ENCODE measurements around the gene NOTCH4. TPM values are rescaled to one million over a fixed set of nuclear protein-coding genes. Genes with fewer than 3 reads are reported as not detected.

Gene NOTCH4
- total and polyA plus RNA-seq, 2 experiments from 2014 or later, result 0.65 to 1.2 TPM

DNA sequence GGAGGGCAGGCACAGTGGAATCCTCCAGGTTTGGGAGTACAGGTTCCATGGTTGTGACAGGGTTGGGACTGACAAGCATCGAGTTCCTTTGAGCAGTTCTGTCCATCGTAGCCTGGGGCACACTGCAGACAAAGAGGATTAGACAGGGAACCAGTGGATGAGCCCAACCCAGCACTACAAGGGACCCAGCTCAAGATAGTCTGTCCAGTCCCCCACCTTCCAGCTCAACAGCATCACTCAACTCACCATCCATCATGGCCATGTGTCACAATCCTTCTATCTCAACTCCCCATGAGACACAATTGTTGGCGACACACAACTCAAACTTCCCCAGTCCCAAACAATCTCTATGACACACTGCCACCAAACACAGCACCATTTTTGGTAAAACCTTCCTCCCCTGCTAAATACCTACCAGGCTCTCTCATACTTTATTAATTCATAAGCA lies 19.6 kb downstream of the NOTCH4 start:
- in situ Hi-C loops (cut with MboI), result no loop called here
- Histone ChIP-seq H3K27me3 (replicated peaks; ENCODE audit: insufficient read depth) (0 out of 2 replicates have a peak, but pooled peaks cover 3% of the 10 kb centered on the region), H3K9me2 (ENCODE audit: insufficient read depth) (no peaks in the 10 kb centered on the region), H3K4me1 (ENCODE audit: insufficient read depth) (no peaks in the 10 kb centered on the region), H3K27ac (no peak overlapping the region), H3K9ac (no peak overlapping the region), H3F3A (ENCODE audit: insufficient read depth) (no peaks in the 10 kb centered on the region), H4K20me1 (ENCODE audit: insufficient read depth) (no peaks in the 10 kb centered on the region), H3K4me3 (no peak overlapping the region), H3K79me2 (ENCODE audit: insufficient read depth) (no peaks in the 10 kb centered on the region), H3K4me2 (ENCODE audit: unreplicated experiment) (no peak overlapping the region), H3K9me3 (ENCODE audit: low read depth) (no peaks in the 10 kb centered on the region), H3K36me3 (ENCODE audit: low read depth) (no peaks in the 10 kb centered on the region), H2AFZ (no peak overlapping the region)
- TF ChIP-seq EZH2 (IDR thresholded peaks at IDR 0.05; ENCODE audit: insufficient read depth, poor library complexity, severe bottlenecking) (no peak), EZH2phosphoT487 (IDR thresholded peaks at IDR 0.05; ENCODE audit: insufficient read depth, low read depth) (no peak)
- WGBS, 2 experiments (ENCODE audit: low coverage in 1 of 2, low lambda C conversion rate in 2 of 2, missing lambda C conversion rate in 2 of 2), result 58 to 100% methylated on average over 1 to 3 of the region's 3 CpGs
- no peak for DNase-seq

DNA sequence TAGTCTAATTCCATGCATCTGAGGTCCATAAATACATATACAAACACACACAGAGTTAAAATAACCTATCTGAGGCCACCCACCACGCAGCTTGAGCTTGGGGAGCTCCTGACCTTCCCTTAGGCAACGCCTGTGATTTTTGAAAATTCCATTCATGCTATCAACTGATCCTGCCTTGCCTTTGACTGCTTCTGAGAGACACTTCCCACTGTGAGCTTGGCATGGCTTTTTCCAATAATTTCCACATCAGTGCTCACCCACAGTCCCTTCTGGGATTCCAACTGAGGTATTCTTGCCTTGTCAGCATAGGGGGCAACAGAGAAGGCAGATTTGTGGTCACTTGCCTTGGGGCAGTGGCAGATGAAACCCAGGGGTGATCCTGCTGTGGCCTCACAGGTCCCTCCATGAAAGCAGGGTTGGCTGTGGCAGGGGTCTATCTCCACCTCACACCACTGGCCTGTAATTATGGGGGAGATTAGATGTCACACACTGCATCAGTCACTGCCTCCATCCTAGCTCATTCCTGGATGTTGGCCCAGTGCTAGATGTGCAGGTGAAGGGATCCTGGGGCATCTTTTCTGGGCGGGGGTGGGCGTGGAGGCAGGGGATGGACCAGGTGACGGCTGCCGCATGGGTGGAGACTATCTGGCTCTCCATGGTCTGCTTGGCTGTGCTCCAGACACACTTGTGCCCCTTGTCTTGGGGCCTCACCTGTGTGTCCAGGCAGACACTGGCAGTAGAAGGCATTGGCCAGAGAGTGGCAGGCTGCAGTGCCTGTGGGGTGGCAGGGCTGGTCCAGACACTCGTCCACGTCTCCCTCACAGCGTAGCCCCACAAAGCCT lies 20.2 kb downstream of the NOTCH4 start:
- Histone ChIP-seq H3K27me3 (replicated peaks; ENCODE audit: insufficient read depth) (0 out of 2 replicates have a peak, but pooled peaks cover 3% of the 10 kb centered on the region), H3K9me3 (ENCODE audit: low read depth) (no peaks in the 10 kb centered on the region), H2AFZ (no peak overlapping the region), H3K79me2 (ENCODE audit: insufficient read depth) (no peaks in the 10 kb centered on the region), H3K4me2 (ENCODE audit: unreplicated experiment) (no peak overlapping the region), H3K9ac (no peak overlapping the region), H4K20me1 (ENCODE audit: insufficient read depth) (no peaks in the 10 kb centered on the region), H3F3A (ENCODE audit: insufficient read depth) (no peaks in the 10 kb centered on the region), H3K4me1 (ENCODE audit: insufficient read depth) (no peaks in the 10 kb centered on the region), H3K9me2 (ENCODE audit: insufficient read depth) (no peaks in the 10 kb centered on the region), H3K36me3 (ENCODE audit: low read depth) (no peaks in the 10 kb centered on the region), H3K27ac (no peak overlapping the region), H3K4me3 (no peak overlapping the region)
- TF ChIP-seq EZH2phosphoT487 (IDR thresholded peaks at IDR 0.05; ENCODE audit: insufficient read depth, low read depth), result no peak
- no peak for TF ChIP-seq EZH2 (IDR thresholded peaks at IDR 0.05; ENCODE audit: insufficient read depth, poor library complexity, severe bottlenecking)
- no peak for DNase-seq
- in situ Hi-C loops (cut with MboI), result no loop called here
- 58% methylated on average over 8 to 9 of the region's 9 CpGs for WGBS, 2 experiments (ENCODE audit: low coverage in 1 of 2, low lambda C conversion rate in 2 of 2, missing lambda C conversion rate in 2 of 2)

DNA sequence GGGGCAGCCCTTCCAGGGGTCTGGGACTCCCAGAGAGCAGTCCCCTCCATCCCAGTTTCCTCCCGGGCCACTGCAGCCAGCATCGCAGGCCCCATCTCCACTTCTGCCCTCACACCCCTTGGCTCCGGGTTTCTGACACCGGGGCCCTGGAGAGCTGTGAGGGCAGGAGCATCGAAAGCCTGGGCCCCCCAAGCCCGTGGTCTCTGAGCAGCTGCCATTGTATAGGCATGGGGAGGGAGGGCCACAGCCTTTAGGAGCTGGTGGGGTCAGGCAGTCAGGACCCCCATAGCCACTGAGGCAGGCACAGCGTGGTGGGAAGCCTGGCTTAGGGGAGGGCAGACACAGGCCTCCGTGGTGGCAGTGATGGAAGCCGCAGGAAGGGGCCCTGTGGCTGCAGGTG lies 21.7 kb downstream of the NOTCH4 start:
- in situ Hi-C loops (cut with MboI), result no loop called here
- H3K36me3 ChIP-seq (ENCODE audit: low read depth), result no peaks in the 10 kb centered on the region
- no peaks in the 10 kb centered on the region for H3F3A ChIP-seq (ENCODE audit: insufficient read depth)
- H3K9me2 ChIP-seq (ENCODE audit: insufficient read depth), result no peaks in the 10 kb centered on the region
- TF ChIP-seq EZH2phosphoT487 (IDR thresholded peaks at IDR 0.05; ENCODE audit: insufficient read depth, low read depth) (no peak), EZH2 (IDR thresholded peaks at IDR 0.05; ENCODE audit: insufficient read depth, poor library complexity, severe bottlenecking) (no peak)
- H3K4me2 ChIP-seq (ENCODE audit: unreplicated experiment), result no peak overlapping the region
- no peaks in the 10 kb centered on the region for H3K9me3 ChIP-seq (ENCODE audit: low read depth)
- H3K27me3 ChIP-seq (replicated peaks; ENCODE audit: insufficient read depth), result 0 out of 2 replicates have a peak, but pooled peaks cover 3% of the 10 kb centered on the region
- H3K4me3 ChIP-seq, result no peak overlapping the region
- H3K9ac ChIP-seq, result no peak overlapping the region
- no peaks in the 10 kb centered on the region for H3K4me1 ChIP-seq (ENCODE audit: insufficient read depth)
- no peak overlapping the region for H2AFZ ChIP-seq
- no peaks in the 10 kb centered on the region for H3K79me2 ChIP-seq (ENCODE audit: insufficient read depth)
- H3K27ac ChIP-seq, result no peak overlapping the region
- no peaks in the 10 kb centered on the region for H4K20me1 ChIP-seq (ENCODE audit: insufficient read depth)
- no peak for DNase-seq
- WGBS, 2 experiments (ENCODE audit: low coverage in 1 of 2, low lambda C conversion rate in 2 of 2, missing lambda C conversion rate in 2 of 2), result 66 to 68% methylated on average over 9 of the region's 9 CpGs

DNA sequence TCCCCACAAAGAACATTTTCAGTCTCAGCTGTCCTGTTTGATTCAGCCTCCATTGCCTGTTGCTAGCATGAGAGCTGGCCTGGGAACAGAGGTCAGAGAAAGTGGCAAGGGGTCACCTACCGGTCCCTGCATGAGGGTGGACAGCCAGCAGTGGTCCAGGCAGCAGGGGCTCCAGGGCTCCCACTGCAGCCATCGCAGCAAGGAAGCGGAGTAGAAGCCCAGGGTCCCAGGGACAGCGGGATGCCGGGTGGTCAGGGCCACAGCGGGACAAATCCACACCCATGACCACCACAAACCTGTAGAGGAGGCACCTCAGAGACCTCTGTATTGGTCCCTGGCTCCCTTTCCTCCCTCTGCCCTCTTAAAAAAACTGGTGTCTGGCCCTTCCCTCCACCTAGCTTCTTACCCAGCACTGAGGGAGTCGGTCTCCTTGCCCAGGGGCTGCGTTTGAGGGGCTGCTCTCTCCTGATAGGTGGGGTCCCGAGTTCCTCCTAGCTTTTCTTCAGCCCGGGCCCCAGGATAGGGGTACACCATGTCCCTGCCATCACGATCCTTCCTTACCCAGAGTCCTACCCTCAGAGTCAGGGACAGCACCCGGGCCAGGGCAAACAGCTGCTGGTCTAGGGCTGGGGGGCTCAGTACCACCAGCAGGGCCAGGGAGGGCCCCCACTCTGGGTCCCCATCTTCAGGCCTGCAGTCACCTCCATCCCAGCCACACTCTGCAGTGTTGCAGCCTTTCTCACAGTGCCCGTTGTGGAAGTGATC lies 23.0 kb downstream of the NOTCH4 start:
- Histone ChIP-seq H3K4me2 (ENCODE audit: unreplicated experiment) (no peak overlapping the region), H2AFZ (no peak overlapping the region), H3F3A (ENCODE audit: insufficient read depth) (no peaks in the 10 kb centered on the region), H3K79me2 (ENCODE audit: insufficient read depth) (no peaks in the 10 kb centered on the region), H3K4me3 (no peak overlapping the region), H3K9me3 (ENCODE audit: low read depth) (no peaks in the 10 kb centered on the region), H3K9me2 (ENCODE audit: insufficient read depth) (no peaks in the 10 kb centered on the region), H3K27me3 (replicated peaks; ENCODE audit: insufficient read depth) (no peaks in the 10 kb centered on the region), H3K9ac (no peak overlapping the region), H3K27ac (no peak overlapping the region), H3K36me3 (ENCODE audit: low read depth) (no peaks in the 10 kb centered on the region), H4K20me1 (ENCODE audit: insufficient read depth) (no peaks in the 10 kb centered on the region), H3K4me1 (ENCODE audit: insufficient read depth) (0 out of 2 replicates have a peak, but pooled peaks cover 5% of the 10 kb centered on the region)
- in situ Hi-C loops (cut with MboI), result no loop called here
- WGBS, 2 experiments (ENCODE audit: low coverage in 1 of 2, low lambda C conversion rate in 2 of 2, missing lambda C conversion rate in 2 of 2), result 62 to 63% methylated on average over 12 to 13 of the region's 13 CpGs
- DNase-seq, result no peak
- no peak for TF ChIP-seq EZH2phosphoT487 (IDR thresholded peaks at IDR 0.05; ENCODE audit: insufficient read depth, low read depth)
- TF ChIP-seq EZH2 (IDR thresholded peaks at IDR 0.05; ENCODE audit: insufficient read depth, poor library complexity, severe bottlenecking), result no peak
